Amniotic epithelial cell (primary cell): ENCODE measurements around the gene NSD1.
A peak's percentile ranks its signal among the peaks of the same experiment; 100 is the strongest.
"Not testable (repeated sequence)": the region's sequence is repeated elsewhere in the genome, so short reads cannot be mapped to it uniquely, and the experiment has no call there.

Experiments
- DNase-seq: peaks from one replicate; pipeline ENCODE4 v3.0.0-alpha.2; 2010; ENCODE audit warnings: low read depth

NSD1 gene

DNA sequence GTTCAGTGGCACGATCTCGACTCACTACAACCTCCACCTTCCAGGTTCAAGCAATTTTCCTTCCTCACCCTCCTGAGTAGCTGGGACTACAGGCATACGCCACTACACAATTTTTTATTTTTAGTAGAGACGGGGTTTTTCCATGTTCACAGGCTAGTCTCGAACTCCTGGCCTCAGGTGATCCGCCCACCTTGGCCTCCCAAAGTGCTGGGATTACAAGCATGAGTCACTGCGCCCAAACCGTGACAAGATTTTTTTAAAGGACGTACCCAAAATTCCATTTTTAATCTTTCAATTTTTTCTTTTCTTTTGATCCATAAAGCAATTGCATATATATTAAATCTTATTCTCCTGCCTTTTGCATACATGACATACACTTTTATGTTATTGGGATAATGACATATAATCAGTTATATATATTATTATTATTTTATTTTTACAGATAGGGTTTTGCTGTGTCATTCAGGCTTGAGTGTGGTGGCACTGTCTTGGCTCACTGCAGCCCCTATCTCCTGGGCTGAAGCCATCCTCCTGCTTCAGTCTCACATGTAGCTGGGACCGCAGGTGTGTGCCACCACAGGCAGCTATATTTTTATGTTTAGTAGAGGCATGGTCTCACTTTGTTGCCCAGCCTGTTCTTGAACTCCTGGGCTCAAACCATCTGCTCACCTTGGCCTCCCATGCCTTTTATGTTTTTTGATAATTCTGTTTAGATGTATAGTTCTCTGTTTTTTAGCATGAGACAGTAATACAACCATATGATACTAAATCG lies 98.1 kb downstream of the NSD1 start:
- no peak for DNase-seq

DNA sequence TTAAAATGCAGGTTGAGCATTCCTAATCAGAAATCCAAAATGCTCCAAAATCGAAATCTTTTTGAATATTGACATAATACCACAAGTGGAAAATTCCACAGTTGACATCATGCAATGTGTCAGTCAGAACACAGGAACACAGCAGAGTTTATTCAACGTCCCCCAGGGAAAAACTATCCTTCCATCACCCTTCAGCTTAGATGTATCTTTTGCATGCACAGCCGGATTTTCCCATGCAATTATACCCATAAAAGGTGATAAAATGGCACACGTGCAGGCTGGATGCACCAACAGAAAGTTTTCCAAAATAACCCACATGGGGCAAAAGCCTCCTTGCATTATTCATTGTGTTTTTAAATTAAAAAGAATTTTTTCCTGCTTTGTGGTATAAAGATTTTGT lies 98.8 kb downstream of the NSD1 start:
- no peak for DNase-seq

DNA sequence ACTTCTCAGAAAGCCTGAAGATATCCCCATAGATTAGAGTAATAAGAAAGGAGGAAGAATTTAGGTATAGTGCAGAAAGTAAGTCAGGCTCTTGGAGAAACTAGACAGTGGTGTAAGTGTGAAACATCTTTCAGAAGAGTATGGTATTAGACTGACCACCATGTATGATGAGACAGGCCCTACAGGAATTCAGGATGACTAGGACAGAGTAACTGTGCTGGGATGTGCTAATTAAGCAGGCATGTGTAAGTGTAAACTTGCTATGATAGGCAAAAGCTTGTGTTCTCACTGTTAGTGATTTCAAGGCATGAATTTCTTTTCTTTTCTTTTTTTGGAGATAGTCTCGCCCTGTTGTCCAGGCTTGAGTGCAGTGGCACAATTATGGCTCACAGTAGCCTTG lies 99.2 kb downstream of the NSD1 start:
- peak; percentile 65 for DNase-seq

DNA sequence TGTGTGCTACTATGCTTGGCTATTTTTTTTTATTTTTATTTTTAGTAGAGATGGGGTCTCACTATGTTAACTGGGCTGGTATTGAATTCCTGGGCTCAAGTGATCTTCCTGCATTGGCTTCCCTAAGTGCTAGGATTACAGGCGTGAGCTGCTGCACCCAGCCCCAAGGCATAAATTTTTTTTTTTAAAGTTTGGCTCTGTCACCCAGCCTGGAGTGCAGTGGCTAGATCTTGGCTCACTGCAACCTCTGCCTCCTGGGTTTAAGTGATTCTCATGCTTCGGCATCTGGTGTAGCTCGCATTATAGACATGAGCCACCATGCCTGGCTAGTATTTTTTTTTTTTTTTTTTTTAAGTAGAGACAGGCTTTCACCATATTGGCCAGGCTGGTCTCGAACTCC lies 99.6 kb downstream of the NSD1 start:
- DNase-seq = no peak

DNA sequence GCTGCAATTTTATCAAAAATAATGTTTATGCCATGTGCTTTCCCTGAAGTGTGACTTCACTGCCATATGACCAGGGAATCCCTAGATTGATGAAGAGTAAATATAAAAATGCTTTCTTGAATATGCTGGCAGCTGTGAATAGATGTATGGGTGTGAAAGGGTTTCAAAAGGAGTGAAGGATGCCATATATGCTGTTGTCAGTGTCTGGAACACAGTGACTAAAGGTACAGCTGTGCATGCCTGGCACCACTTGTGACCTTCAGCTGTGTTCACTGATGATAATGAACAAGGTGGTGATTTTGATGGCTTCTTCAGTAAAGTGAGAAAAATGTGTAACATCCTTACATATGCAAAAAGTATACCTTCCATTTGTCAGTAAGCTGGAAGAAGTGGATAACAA lies 100.2 kb downstream of the NSD1 start:
- DNase-seq = no peak

DNA sequence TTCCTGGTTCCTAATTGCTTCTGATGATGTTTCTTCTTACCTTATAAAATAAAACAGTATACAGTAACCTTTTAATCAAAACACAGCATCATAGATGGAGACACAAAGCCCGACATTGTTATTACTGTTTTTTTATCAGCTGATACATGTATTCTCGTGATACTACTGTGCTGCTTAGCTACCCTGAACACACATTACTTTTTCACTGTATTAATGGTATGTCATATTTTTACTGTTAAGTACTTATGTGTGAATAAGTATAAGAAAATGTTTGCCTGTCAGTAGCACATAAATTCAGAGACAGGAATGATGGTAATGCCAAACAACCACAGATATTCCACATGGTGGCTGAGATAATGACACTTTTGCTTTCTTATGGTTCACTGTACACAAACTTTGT lies 101.3 kb downstream of the NSD1 start:
- peak; percentile 39 for DNase-seq

DNA sequence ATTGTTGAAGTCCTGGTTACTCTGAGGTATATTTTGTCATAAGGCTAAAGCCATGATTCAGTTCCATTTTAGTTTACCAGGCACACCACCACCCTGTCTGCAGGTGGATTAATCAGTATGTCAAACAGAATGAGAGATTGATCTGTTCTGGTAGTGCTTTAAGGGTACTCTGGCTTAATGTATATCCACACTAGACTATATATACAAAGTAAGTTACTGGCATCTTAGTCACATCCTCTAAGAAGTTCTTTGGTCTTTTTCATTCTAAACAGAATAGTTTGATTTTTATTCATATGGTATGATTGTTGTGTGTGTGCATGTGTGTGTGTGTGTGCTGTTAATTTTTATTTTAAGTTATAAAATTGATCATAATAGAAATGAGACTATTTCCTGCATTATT lies 108.2 kb downstream of the NSD1 start:
- no peak for DNase-seq

DNA sequence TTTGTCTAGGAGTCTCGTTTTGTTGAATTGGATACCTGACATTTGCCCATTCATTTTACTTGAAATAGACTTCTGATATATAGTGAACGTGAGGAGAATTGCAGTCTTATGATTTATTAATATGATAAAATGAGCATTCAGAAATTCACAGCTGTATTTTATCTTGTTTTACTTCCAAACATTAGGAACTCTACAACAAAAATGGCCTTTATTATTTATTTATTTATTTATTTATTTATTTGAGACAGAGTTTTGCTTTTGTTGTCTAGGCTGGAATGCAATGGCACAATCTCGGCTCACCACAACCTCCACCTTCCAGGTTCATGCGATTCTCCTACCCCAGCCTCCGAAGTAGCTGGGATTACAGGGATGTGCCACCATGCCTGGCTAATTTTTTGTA lies 108.7 kb downstream of the NSD1 start:
- no peak for DNase-seq

DNA sequence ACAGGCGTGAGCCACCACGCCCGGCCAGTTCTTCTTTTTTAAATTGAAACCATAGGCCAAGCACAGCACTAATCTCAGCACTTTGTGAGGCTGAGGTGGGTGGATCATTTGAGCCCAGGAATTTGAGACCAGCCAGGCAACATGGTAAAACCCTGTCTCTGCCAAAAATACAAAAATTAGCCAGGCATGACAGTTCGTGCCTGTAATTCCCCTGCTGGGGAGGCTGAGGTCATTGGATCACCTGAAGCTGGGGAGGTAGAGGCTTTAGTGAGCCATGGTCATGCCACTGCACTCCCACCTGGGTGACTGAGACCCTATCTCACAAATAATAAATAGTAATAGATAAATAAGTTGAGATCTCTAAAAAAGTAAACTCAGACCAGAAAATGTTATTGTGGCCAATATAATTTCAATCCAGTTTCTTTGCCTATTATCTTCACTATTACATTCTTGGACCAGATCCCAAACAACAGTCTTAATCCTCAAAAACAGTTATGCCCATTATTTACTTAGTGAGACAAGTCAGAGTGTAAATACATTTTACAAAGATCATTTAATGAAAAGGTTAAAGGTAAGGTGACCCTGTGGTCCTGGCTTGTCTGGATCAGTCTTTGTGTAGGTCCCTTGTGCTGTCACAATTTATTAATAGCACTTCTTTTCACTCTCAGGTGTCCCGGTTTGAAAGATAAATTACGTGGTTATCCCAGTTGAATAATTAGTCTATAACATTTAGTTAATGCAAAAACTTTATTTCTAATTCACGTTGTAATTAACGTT lies 116.4 kb downstream of the NSD1 start:
- DNase-seq = no peak

DNA sequence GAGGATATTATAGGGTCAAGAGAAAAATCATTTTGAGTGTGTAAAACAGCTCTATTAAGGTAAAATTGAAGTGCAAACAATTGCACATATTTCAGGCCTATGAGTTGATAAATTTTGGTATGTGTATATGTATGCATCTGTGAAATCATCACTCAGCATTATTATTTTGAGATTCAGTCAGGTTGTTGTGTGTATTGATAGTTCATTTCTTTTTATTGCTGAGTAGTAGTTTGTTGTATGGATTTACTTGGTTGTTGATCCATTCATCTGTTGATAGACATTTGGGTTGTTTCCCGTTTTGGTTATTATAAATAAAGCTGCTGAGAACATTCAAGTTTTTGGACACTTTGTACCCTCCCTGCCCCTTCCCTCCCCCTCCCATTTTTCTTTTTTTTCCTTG lies 119.7 kb downstream of the NSD1 start:
- no peak for DNase-seq

DNA sequence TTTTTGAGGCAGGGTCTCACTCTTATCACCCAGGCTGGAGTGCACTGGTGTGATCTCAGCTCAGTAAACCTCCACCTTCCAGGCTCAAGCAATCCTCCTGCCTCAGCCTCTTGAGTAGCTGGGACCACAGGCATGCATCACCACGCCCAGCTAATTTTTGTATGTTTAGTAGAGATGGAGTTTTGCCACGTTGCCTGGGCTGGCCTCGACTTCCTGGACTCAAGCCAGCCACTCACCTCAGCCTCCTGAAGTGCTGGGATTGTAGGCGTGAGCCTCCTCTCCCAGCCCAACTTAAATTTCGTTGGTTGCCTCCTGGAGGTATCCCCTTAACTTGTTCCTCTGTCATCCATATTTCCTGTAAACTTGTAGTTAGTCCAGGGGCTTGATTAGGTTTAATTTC lies 122.7 kb downstream of the NSD1 start:
- no peak for DNase-seq

DNA sequence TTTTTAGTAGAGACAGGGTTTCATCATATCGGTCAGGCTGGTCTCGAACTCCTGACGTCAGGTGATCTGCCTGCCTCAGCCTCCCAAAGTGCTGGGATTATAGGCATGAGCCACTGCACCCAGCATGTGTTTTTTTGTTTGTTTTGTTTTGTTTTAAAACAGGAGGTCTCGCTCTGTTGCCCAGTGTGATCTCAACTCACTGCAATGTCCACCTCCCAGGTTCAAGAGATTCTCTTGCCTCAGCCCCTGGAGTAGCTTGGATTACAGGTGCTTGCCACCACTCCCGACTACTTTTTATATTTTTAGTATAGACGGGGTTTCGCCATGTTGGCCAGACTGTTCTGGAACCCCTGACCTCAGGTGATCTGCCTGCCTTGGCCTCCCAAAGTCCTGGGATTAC lies 125.1 kb downstream of the NSD1 start:
- not testable (repeated sequence) for DNase-seq

DNA sequence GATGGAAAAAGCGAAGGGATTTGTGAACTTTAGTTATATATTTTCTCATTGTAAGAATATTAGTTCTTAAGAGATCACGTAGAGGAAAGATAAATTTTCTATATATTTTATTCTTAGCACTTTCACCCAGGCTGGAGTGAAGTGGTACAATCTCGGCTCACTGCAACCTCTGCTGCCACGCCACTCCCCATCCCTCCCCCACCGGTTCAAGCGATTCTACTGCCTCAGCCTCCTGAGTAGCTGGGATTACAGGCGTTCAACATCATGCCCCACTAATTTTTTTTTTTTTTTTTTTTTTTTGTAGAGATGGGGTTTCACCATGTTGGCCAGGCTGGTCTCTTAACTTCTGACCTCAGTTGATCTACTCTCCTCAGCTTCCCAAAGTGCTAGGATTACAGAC lies 127.4 kb downstream of the NSD1 start:
- no peak for DNase-seq

DNA sequence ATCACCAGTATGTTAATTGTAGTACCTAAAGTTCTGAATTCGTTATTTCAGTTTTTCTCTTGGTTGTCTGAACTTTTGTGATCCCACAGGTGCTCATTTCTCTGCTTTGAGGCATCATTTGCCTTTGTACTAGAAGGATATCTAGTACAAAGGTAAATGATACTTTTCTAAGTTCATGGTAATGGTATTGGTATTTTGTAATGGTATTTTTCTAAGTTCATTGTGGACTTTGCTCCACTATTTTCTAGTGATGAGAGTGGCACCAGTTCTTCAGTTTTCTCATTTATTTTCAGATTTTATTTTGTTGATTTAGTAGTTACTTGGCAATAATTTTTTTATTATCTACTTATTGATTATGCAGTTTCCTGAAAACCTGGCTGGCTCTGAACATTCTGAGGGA lies 127.9 kb downstream of the NSD1 start:
- DNase-seq = no peak

DNA sequence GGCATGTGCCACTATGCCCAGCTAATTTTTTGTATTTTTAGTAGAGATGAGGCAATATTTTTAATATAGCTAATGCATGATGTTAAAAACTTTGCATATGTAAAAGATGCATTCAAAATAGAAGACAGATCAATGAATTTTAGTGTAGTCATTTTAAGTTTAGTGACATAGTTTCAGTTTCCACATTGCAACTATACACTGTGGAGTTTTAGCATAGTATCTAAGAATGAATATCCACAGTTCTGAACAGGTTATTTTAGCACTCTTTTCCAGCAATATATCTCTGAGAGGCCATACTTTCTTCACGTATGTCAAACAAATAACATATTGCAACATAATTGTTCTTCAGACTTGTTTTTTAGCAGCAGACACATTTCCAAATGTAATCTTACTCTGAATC lies 130.6 kb downstream of the NSD1 start:
- no peak for DNase-seq

DNA sequence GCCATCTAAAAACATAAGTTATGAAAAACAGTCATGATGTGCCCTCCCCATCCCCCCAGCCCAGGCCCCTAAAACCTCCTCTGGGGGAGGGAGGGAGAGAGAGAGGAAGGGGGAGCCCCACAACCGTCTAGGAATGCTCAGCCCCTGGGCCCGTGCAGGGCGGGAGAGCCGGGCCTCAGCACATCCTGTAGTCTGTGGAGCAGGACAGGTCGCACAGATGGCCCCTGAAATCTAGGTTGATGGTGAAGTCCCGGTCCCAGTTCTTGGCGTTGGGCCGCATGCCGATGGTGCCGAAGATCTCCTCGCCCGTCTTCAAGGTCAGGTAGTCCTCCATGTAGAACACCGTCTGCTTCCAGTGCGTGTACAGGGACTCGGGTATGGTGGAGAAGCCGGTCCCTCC lies 131.8 kb downstream of the NSD1 start:
- DNase-seq = no peak

DNA sequence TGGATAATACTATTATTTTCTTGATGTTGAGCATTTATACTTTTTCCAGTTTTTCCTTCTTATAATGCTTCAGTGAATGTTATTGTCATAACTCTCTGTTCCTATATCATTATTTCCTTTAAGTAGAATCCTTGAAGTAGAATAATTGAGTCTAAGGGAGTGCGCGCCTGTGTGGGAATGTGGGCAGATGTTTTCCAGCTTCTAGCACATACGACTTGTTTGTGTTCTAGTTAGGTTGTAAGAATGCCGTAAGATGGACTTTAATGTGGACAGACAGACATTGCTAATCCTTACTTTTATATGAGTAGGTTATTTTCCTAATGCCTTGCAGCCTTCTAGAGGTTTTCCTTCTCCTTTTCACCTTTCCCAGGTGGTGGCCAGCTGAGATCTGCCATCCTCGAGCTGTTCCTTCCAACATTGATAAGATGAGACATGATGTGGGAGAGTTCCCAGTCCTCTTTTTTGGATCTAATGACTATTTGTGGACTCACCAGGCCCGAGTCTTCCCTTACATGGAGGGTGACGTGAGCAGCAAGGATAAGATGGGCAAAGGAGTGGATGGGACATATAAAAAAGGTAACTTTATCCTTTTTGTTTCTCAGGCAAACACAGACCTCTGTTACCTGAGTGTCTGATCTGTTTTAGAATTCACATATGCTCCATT lies 135.8 kb downstream of the NSD1 start:
- no peak for DNase-seq

DNA sequence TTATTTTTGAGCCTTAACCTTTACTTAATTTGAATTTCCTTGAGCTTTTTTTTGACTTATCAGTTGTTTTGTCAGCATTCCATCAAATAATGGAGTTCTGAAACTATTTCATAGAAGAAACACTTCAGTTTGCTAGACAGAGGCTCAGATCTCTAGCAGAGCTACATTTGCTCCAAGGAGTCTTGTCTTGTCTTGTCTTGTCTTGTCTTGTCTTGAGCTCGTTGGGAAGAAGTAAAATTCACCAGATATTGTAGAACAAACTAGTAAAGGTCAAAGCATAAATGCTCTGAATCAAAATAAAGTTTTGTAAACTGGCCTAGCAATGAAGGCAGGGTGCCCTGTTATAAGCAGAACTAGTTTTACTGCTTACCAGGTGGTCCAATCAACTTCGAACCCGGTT lies 136.4 kb downstream of the NSD1 start:
- no peak for DNase-seq

DNA sequence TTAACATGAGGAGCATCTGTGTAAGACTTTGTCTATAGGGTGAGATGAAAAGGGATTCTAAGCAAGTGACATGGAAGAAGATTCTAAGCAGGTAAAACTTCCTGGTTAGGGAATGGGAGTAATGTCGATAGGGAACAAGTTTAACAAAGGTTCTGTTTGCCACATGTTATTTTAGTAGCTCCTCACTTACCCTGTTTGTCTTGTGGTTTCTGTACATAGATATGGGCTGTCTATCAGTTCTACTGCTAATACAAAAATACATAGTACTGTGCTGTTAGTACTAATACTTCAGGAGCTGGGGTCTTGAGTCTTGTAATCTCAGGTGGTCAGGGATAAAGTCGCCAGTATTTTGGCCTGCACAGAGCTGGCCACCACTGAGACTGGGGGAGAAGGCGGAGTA lies 137.1 kb downstream of the NSD1 start:
- DNase-seq = no peak

DNA sequence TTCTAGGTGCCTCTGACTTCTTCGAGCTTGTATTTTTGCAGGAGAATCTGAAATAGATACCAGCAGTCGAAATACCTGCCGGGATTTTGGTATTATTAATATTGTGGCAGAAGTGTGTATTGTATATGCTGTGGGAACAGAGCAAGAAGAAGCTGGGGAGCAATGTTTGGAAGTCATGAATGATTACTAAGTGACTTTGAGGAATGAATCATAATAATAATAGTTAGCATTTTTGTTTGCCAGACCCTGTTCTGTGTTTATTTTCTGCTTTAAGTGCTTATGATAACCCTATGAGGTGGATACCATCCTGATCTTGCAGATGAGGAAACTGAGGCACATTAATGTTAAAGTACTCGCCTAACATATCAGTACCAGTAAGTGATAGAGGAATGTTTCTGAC lies 137.5 kb downstream of the NSD1 start:
- DNase-seq = no peak

DNA sequence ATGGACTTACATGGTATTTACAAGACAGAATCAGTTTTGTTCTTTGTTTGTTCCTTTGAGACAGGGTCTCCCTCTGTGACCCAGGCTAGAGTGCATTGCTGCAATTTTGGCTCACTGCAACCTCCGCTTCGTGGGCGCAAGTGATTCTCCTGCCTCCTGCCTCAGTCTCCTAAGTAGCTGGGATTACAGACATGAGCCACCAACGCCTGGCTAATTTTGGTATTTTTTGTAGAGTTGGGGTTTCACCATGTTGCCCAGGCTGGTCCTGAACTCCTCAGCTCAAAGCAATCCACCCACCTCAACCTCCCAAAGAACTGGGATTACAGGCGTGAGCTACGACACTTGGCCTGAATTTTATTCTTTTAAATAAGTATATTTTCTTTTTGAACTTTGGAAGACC lies 142.3 kb downstream of the NSD1 start:
- DNase-seq = no peak

DNA sequence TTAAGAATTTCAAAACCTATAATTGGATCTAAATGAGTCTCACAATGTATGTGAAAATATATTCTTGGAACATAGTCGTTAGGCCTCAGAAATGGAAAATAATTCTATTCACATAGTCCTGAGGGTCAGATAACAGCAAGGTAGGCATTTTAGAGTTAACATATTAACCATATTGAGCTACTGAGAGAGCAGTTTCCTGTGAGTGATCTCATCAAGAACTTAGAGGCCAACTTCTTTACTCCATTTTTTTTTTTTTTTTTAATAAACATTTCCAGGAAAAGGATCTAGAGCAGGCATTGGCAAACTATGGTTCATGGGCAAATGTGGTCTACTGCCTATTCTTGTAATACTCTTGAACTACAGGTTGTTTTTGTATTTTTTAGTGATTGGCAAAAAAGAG lies 143.3 kb downstream of the NSD1 start:
- DNase-seq = no peak

DNA sequence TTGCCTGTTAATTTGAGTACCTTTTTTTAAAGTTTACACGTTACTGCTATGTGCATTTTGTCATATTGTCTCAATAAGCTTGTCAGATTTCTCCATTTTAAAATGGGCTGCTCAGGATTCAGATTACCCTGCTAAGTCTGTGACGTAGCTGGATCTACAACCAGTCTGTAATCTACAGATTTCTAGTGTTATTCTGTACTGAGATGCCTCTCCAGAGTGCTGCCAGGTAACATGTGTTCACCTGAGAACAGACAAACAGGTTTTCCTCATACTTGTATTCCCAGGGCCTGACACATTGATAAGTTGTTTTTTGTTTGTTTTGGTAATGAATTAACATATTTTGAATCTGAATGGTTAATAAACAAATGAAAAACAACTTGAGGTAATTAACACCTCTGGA lies 154.6 kb downstream of the NSD1 start:
- DNase-seq = no peak
